ENCODE measurements around the gene GPR137. TPM values are rescaled to one million over a fixed set of nuclear protein-coding genes. Genes with fewer than 3 reads are reported as not detected.

The GPR137 gene
- total and polyA plus RNA-seq, 9 of the 15 experiments (the other 6 are each of a cell fraction or from before 2014, with no cell fraction given) = 0.32 to 26.7 (median 10.7) TPM

GRCh38 chr11:64251016-64251752 lies 34.5 kb upstream of the GPR137 start, which contains the start of gene PLCB3 (continued):
- TF ChIP-seq ZNF311 (CRISPR knock-in tag; IDR thresholded peaks at IDR 0.05) (no peak), RUNX1 (IDR thresholded peaks at IDR 0.05; ENCODE audit: low read depth) (no peak), RCOR1 (IDR thresholded peaks at IDR 0.05; ENCODE audit: borderline replicate concordance in 1 of 2, low read depth in 2 of 2, low read length in 2 of 2) (no peak; a peak in 1 of 4 replicates)
- TF ChIP-seq, protein P1, sequence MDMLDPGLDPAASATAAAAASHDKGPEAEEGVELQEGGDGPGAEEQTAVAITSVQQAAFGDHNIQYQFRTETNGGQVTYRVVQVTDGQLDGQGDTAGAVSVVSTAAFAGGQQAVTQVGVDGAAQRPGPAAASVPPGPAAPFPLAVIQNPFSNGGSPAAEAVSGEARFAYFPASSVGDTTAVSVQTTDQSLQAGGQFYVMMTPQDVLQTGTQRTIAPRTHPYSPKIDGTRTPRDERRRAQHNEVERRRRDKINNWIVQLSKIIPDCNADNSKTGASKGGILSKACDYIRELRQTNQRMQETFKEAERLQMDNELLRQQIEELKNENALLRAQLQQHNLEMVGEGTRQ (CRISPR knock-in tag; IDR thresholded peaks at IDR 0.05) = no peak

DNA sequence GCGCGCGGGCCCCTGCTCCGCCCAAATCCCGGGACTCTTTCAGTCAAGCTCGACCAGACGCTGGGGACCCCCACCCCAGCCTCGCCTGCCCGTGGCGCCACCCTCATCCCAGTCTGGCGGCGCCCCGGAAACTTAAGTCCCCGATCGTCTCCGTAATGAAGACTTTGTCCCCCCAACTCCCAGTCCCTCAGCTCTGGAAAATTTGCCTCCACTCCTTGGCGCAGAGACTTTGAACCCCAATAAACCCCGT lies 34.0 kb upstream of the GPR137 start:
- Histone ChIP-seq H4K20me1 (replicated peaks; ENCODE audit: control insufficient read depth, insufficient read depth, low read length) (peaks cover 7% of the 10 kb centered on the region), H3K4me3 (peak overlapping the region; percentile 87), H2AFZ (ENCODE audit: low read depth, low read length) (peak overlapping the region; percentile 51; the same call in 1 of the 2 replicates), H3K4me2 (ENCODE audit: insufficient read depth, low read length) (peak overlapping the region; percentile 85), H3K27me3 (ENCODE audit: control insufficient read depth in 2 of 2, insufficient read depth in 2 of 2, low read length in 2 of 2) (no peaks in the 10 kb centered on the region), H3K36me3 (ENCODE audit: control insufficient read depth, insufficient read depth, low read length) (peaks cover 37% of the 10 kb centered on the region; the same call in 2 of the 3 replicates), H3K9ac (ENCODE audit: insufficient read depth in 1 of 2, low read depth in 2 of 2, low read length in 2 of 2) (peak overlapping the region; percentile 84 to 95), H3K9me1 (ENCODE audit: control insufficient read depth, insufficient read depth, low read length) (no peaks in the 10 kb centered on the region), H3K9me3 (replicated peaks; ENCODE audit: control insufficient read depth, insufficient read depth, low read depth, low read length) (no peaks in the 10 kb centered on the region), H3K4me1 (replicated peaks in 1 of 2; ENCODE audit: control insufficient read depth in 2 of 2, insufficient read depth in 2 of 2, low read length in 2 of 2) (peaks cover 30 to 90% of the 10 kb centered on the region in 2 experiments), H3K79me2 (ENCODE audit: control insufficient read depth, insufficient read depth, low read length) (peaks cover 27% of the 10 kb centered on the region), H3K27ac (ENCODE audit: extremely low read depth, low read depth, low read length) (peak overlapping the region; percentile 80)
- no TSS peak for BruUV-seq (replicated peaks)
- in situ Hi-C loops (cut with MboI) (no loop called here), intact Hi-C loops (cut with micrococcal nuclease) (no loop called here)
- ATAC-seq (no peak), DNase-seq (ENCODE audit: extremely low read depth in 1 of 4, low spot score in 3 of 4) (no peak), FAIRE-seq (no peak)
- ChIA-PET POLR2A (interaction anchor here (0.7 to 1.8 kb wide), 5 partner anchors 8 to 46 kb away, joined by 3 to 8 read pairs (median 7); partner anchors contain the start of gene FERMT3), CTCF (ENCODE audit: low intra/inter-chr PET ratio) (interaction anchor here (0.6 kb wide), 1 partner anchor 1346 kb away, joined by 3 read pairs; no protein-coding TSS in a partner anchor)
- WGBS (ENCODE audit: insufficient coverage, low coverage, missing lambda C conversion rate) = 2% methylated on average over 13 of the region's 18 CpGs
- TF ChIP-seq, protein P2, sequence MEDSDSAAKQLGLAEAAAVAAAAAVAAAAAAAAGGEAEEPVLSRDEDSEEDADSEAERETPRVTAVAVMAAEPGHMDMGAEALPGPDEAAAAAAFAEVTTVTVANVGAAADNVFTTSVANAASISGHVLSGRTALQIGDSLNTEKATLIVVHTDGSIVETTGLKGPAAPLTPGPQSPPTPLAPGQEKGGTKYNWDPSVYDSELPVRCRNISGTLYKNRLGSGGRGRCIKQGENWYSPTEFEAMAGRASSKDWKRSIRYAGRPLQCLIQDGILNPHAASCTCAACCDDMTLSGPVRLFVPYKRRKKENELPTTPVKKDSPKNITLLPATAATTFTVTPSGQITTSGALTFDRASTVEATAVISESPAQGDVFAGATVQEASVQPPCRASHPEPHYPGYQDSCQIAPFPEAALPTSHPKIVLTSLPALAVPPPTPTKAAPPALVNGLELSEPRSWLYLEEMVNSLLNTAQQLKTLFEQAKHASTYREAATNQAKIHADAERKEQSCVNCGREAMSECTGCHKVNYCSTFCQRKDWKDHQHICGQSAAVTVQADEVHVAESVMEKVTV (CRISPR knock-in tag; IDR thresholded peaks at IDR 0.05) = no peak
- 0 out of 2 replicates have a peak, but pooled peaks have one; percentile 8 for TF ChIP-seq ETS1 (conservative IDR thresholded peaks at IDR 0.05; ENCODE audit: control insufficient read depth, low read depth, low read length)
- peak; percentile 27 for TF ChIP-seq DACH1 (IDR thresholded peaks at IDR 0.05; ENCODE audit: partially characterized antibody)
- 0 out of 2 replicates have a peak, but pooled peaks have one; percentile 7 for TF ChIP-seq HMGXB4 (CRISPR knock-in tag; IDR thresholded peaks at IDR 0.05)
- no peak for TF ChIP-seq ZNF507 (tag; conservative IDR thresholded peaks at IDR 0.05)
- 0 out of 2 replicates have a peak, but pooled peaks have one; percentile 10 for TF ChIP-seq SMARCE1 (IDR thresholded peaks at IDR 0.05)
- peak; percentile 26 for TF ChIP-seq PCBP1 (IDR thresholded peaks at IDR 0.05; ENCODE audit: low read depth, low read length, poor library complexity, severe bottlenecking)
- TF ChIP-seq ARID3B (CRISPR knock-in tag; IDR thresholded peaks at IDR 0.05; ENCODE audit: borderline replicate concordance) = no peak
